Activated CD4-positive, CD25-positive, alpha-beta regulatory T cell treated with anti-CD3 and anti-CD28 coated beads, Interleukin-2, amount 50 U/mL, for 72 hours (primary cell): ENCODE measurements around the gene CCDC97.
"Not testable (repeated sequence)": the region's sequence is repeated elsewhere in the genome, so short reads cannot be mapped to it uniquely, and the experiment has no call there.

Source experiments
- DNase-seq: peaks from one replicate; pipeline ENCODE4 v3.0.0; 2021

The CCDC97 gene

GRCh38 chr19:41310033-41310831 lies at the start of gene CCDC97:
Gene CCDC97, plus strand, starts transcription at chr19:41310172. Its CDS starts 139 bp downstream, at chr19:41310311.
- DNase-seq, result peak; percentile 89

GRCh38 chr19:41261474-41262190 lies 48.3 kb upstream of the CCDC97 start:
- no peak for DNase-seq

GRCh38 chr19:41263042-41263849 lies 46.7 kb upstream of the CCDC97 start:
- peak; percentile 76 for DNase-seq

- peak; percentile 99 for DNase-seq
Measured at GRCh38 chr19:41263850-41264580, 46.0 kb upstream of the CCDC97 start, which contains the start of gene HNRNPUL1. Gene HNRNPUL1, plus strand, starts transcription at chr19:41264372. Its CDS starts 132 bp downstream, at chr19:41264504.

- DNase-seq, result peak; percentile 62
Measured at GRCh38 chr19:41264581-41265394, 45.2 kb upstream of the CCDC97 start.

GRCh38 chr19:41265395-41266153 lies 44.4 kb upstream of the CCDC97 start:
- DNase-seq, result no peak

- no peak for DNase-seq
Measured at GRCh38 chr19:41269055-41269454, 40.9 kb upstream of the CCDC97 start.

- DNase-seq, result no peak
Measured at GRCh38 chr19:41269571-41269970, 40.4 kb upstream of the CCDC97 start.

GRCh38 chr19:41273076-41273475 lies 36.9 kb upstream of the CCDC97 start:
- DNase-seq, result no peak

- no peak for DNase-seq
Measured at GRCh38 chr19:41274802-41275201, 35.2 kb upstream of the CCDC97 start.

- DNase-seq, result no peak
Measured at GRCh38 chr19:41276231-41276630, 33.7 kb upstream of the CCDC97 start.

- no peak for DNase-seq
Measured at GRCh38 chr19:41278478-41278877, 31.5 kb upstream of the CCDC97 start.

- DNase-seq, result no peak
Measured at GRCh38 chr19:41288673-41289530, 21.1 kb upstream of the CCDC97 start.

- DNase-seq, result not testable (repeated sequence)
Measured at GRCh38 chr19:41289814-41290213, 20.2 kb upstream of the CCDC97 start.

GRCh38 chr19:41294393-41294792 lies 15.6 kb upstream of the CCDC97 start:
- no peak for DNase-seq

GRCh38 chr19:41295499-41295898 lies 14.5 kb upstream of the CCDC97 start:
- no peak for DNase-seq

GRCh38 chr19:41296433-41296871 lies 13.5 kb upstream of the CCDC97 start:
- no peak for DNase-seq

- no peak for DNase-seq
Measured at GRCh38 chr19:41297628-41298347, 12.2 kb upstream of the CCDC97 start.

- DNase-seq, result no peak
Measured at GRCh38 chr19:41298348-41298964, 11.5 kb upstream of the CCDC97 start.
